OCI-LY7 (cell line): ENCODE measurements around the gene SLC17A9. TPM values are rescaled to one million over a fixed set of nuclear protein-coding genes. Genes with fewer than 3 reads are reported as not detected.

Source experiments
- BruUV-seq: library from RNA; stranded (reverse); fragments of 400-500 nt; replicated peaks from 2 replicates; lab custom pipeline; 2021; lab: Mats Ljungman, UMichigan
- CTCF ChIA-PET: fragments of 300-600 bp; sonication (Branson Sonifier 250); formaldehyde crosslinking; loops from one replicate; lab custom pipeline; 2022; ENCODE audit warnings: antibody characterized with exemption; ENCODE audit not compliant: unreplicated experiment; lab: Charles Lee
- POLR2A ChIA-PET: fragments of 300-600 bp; sonication (Branson Sonifier 250); formaldehyde crosslinking; loops from one replicate; lab custom pipeline; 2022; ENCODE audit warnings: antibody characterized with exemption; lab: Charles Lee
- DNase-seq: peaks from one replicate; pipeline ENCODE4 v3.0.0-alpha.2; 2015; ENCODE audit warnings: low spot score
- H2AFZ ChIP-seq: fragments of 200-600 bp; sonication (generic), shearing (Covaris generic); 2 replicates; pipeline ENCODE4 v1.6.1; 2014; ENCODE audit warnings: mild to moderate bottlenecking, antibody characterized with exemption, low read length, moderate library complexity
- H3K27ac ChIP-seq: fragments of 200-600 bp; sonication (generic); 2 replicates; pipeline ENCODE4 v1.5.1; 2014; ENCODE audit warnings: mixed run types, low read depth, mild to moderate bottlenecking, moderate library complexity, low read length, inconsistent platforms; ENCODE audit not compliant: poor library complexity, severe bottlenecking
- H3K36me3 ChIP-seq: fragments of 200-600 bp; sonication (generic); 2 replicates; pipeline ENCODE4 v1.6.1; 2014; ENCODE audit warnings: mild to moderate bottlenecking, antibody characterized with exemption, low read length, moderate library complexity, mixed read lengths; ENCODE audit not compliant: insufficient read depth
- H3K4me1 ChIP-seq: fragments of 200-600 bp; sonication (generic); 2 replicates; pipeline ENCODE4 v1.5.1; 2014; ENCODE audit warnings: mild to moderate bottlenecking, low read length; ENCODE audit not compliant: insufficient read depth, poor library complexity, severe bottlenecking
- H3K4me2 ChIP-seq: fragments of 200-600 bp; sonication (generic); 2 replicates; pipeline ENCODE4 v1.6.1; 2014; ENCODE audit warnings: mild to moderate bottlenecking, low read length
- H3K4me3 ChIP-seq: fragments of 200-600 bp; sonication (generic); 2 replicates; pipeline ENCODE4 v1.5.1; 2014; ENCODE audit warnings: mild to moderate bottlenecking, low read depth, low read length; ENCODE audit not compliant: poor library complexity, severe bottlenecking
- H3K79me2 ChIP-seq: fragments of 200-600 bp; sonication (generic); 2 replicates; pipeline ENCODE4 v1.6.1; 2016; ENCODE audit warnings: low read depth, mild to moderate bottlenecking, low read length, moderate library complexity, mixed read lengths; ENCODE audit not compliant: insufficient read depth
- H3K9me2 ChIP-seq: fragments of 200-600 bp; sonication (generic); 2 replicates; pipeline ENCODE4 v1.6.1; 2016; ENCODE audit warnings: mild to moderate bottlenecking, low read length, mixed read lengths; ENCODE audit not compliant: insufficient read depth
- H3K9me3 ChIP-seq: fragments of 200-600 bp; sonication (generic); 2 replicates; pipeline ENCODE4 v1.6.1; 2014; ENCODE audit warnings: mild to moderate bottlenecking, mixed run types, low read length, mixed read lengths
- H4K20me1 ChIP-seq: fragments of 200-600 bp; sonication (generic); 2 replicates; pipeline ENCODE4 v1.6.1; 2014; ENCODE audit warnings: mild to moderate bottlenecking, antibody characterized with exemption, low read length, moderate library complexity, mixed read lengths; ENCODE audit not compliant: insufficient read depth
- EZH2phosphoT487 ChIP-seq: fragments of 200-600 bp; sonication (generic); IDR thresholded peaks from 2 replicates; pipeline ENCODE4 v1.6.1; 2018; ENCODE audit warnings: low read depth, borderline replicate concordance, mild to moderate bottlenecking, mixed run types, antibody characterized with exemption, low read length, moderate library complexity, mixed read lengths
- intact Hi-C: fragments of 100-400 bp; cut with micrococcal nuclease; formaldehyde crosslinking; loops from one replicate; pipeline ENCODE4 v1.10.0; 2022; ENCODE audit not compliant: unreplicated experiment
- total RNA-seq, 2 experiments: library from RNA; depleted of rRNA in 1 of 2; stranded (reverse); fragments of >200 nt in 1 of 2; shearing (Covaris generic) in 1 of 2; gene quantifications; 2 replicates each; pipeline ENCODE4 v1.2.3, GENCODE V29; 2014 to 2022
- TF ChIP-seq, protein P1 (sequence below): fragments of 200-600 bp; sonication (generic); conservative IDR thresholded peaks from 2 replicates; pipeline ENCODE4 v1.5.1; 2014; ENCODE audit warnings: mild to moderate bottlenecking, antibody characterized with exemption, low read length, moderate library complexity, mixed read lengths

The SLC17A9 gene
- total RNA-seq, 2 experiments from 2014 or later = 2.0 to 8.1 TPM

- Histone ChIP-seq H3K4me3 (no peak overlapping the region), H3K79me2 (no peaks in the 10 kb centered on the region), H4K20me1 (no peaks in the 10 kb centered on the region), H3K4me1 (no peaks in the 10 kb centered on the region), H3K27ac (no peak overlapping the region), H3K9me2 (no peaks in the 10 kb centered on the region), H2AFZ (no peak overlapping the region), H3K9me3 (no peaks in the 10 kb centered on the region), H3K36me3 (no peaks in the 10 kb centered on the region), H3K4me2 (no peak overlapping the region)
- no peak for DNase-seq
- TF ChIP-seq, protein P1, sequence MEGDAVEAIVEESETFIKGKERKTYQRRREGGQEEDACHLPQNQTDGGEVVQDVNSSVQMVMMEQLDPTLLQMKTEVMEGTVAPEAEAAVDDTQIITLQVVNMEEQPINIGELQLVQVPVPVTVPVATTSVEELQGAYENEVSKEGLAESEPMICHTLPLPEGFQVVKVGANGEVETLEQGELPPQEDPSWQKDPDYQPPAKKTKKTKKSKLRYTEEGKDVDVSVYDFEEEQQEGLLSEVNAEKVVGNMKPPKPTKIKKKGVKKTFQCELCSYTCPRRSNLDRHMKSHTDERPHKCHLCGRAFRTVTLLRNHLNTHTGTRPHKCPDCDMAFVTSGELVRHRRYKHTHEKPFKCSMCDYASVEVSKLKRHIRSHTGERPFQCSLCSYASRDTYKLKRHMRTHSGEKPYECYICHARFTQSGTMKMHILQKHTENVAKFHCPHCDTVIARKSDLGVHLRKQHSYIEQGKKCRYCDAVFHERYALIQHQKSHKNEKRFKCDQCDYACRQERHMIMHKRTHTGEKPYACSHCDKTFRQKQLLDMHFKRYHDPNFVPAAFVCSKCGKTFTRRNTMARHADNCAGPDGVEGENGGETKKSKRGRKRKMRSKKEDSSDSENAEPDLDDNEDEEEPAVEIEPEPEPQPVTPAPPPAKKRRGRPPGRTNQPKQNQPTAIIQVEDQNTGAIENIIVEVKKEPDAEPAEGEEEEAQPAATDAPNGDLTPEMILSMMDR = no peak
- no peak for TF ChIP-seq EZH2phosphoT487
- ChIA-PET POLR2A (no interaction called here), CTCF (no interaction called here)
- BruUV-seq = no TSS peak
- intact Hi-C loops = no loop called here
Measured at GRCh38 chr20:62971211-62971949, 18.9 kb downstream of the SLC17A9 start.

DNA sequence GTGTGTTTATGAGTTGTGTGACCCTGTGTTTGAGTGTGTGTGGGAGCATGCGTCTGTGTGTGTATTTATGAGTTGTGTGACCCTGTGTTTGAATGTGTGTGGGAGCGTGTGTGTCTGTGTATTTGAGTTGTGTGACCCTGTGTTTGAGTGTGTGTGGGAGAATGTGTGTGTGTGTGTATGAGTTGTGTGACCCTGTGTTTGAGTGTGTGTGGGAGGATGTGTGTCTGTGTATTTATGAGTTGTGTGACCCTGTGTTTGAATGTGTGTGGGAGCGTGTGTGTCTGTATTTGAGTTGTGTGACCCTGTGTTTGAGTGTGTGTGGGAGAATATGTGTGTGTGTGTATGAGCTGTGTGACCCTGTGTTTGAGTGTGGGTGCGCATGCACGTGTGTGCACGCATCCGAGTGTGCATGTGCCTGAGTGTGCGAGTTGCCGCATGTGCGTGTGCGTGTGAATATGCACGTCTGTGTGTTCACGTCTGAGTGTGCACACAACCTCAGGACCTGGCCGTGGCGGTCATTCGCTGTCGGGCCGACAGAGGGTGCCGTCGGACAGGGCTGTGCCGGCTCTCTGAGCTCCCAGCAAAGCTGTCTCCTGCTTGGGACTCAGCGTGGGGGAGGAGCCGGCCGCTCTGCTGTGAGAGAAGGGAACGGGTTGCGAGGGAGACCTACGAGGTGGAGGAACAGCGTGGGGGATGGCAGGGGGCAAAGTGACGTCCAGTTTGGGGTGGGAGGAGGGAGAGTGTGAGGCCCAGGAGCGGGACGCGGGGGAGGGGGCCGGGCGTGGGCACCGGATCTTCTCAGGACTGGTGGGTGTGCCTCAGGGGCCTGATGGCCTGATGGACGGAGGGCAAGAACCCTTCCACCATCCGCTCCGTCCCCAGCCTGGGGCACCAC lies 19.7 kb downstream of the SLC17A9 start:
- H3K9me3 ChIP-seq = no peaks in the 10 kb centered on the region
- H3K4me2 ChIP-seq = peak overlapping the region; percentile 60
- H3K79me2 ChIP-seq = no peaks in the 10 kb centered on the region
- DNase-seq = peak; percentile 82
- H3K9me2 ChIP-seq = no peaks in the 10 kb centered on the region
- no TSS peak for BruUV-seq
- no peak overlapping the region for H3K27ac ChIP-seq
- H3K4me3 ChIP-seq = no peak overlapping the region
- H3K4me1 ChIP-seq = peaks cover 1% of the 10 kb centered on the region
- intact Hi-C loops = loop anchor here (1.0 kb wide), 2 partner anchors 37 to 72 kb away; no protein-coding TSS in a partner anchor
- ChIA-PET POLR2A (no interaction called here), CTCF (interaction anchor here (0.7 kb wide), 1 partner anchor 762 kb away, joined by 3 read pairs; no protein-coding TSS in a partner anchor)
- no peaks in the 10 kb centered on the region for H3K36me3 ChIP-seq
- no peaks in the 10 kb centered on the region for H4K20me1 ChIP-seq
- no peak for TF ChIP-seq EZH2phosphoT487
- TF ChIP-seq, protein P1 = peak; percentile 84
- no peak overlapping the region for H2AFZ ChIP-seq
